Endodermal cell (in vitro differentiated cells): ENCODE results near the gene CLIC1. TPM values are rescaled to one million over a fixed set of nuclear protein-coding genes. Genes with fewer than 3 reads are reported as not detected.

Experiments used
- DNase-seq: peaks from one replicate; pipeline ENCODE4 v3.0.0-alpha.2; 2017
- H3K27ac ChIP-seq: 2 replicates; pipeline ENCODE4 v1.5.1; 2013; ENCODE audit warnings: mild to moderate bottlenecking, low read depth, low read length, moderate library complexity
- H3K27me3 ChIP-seq: 2 replicates; pipeline ENCODE4 v1.6.1; 2013; ENCODE audit warnings: mild to moderate bottlenecking, low read length, moderate library complexity; ENCODE audit not compliant: insufficient read depth, control insufficient read depth, poor library complexity, severe bottlenecking
- H3K36me3 ChIP-seq: 2 replicates; pipeline ENCODE4 v1.7.0; 2013; ENCODE audit warnings: mild to moderate bottlenecking, low read length, moderate library complexity; ENCODE audit not compliant: control insufficient read depth, insufficient read depth
- H3K4me1 ChIP-seq: one replicate; pipeline ENCODE4 v1.7.0; 2013; ENCODE audit warnings: low read length; ENCODE audit not compliant: control insufficient read depth, insufficient read depth
- H3K4me3 ChIP-seq: 2 replicates; pipeline ENCODE4 v1.5.1; 2013; ENCODE audit warnings: mild to moderate bottlenecking, low read length, moderate library complexity
- H3K9ac ChIP-seq: 2 replicates; pipeline ENCODE4 v1.6.1; 2013; ENCODE audit warnings: mild to moderate bottlenecking, low read length, moderate library complexity; ENCODE audit not compliant: poor library complexity, severe bottlenecking; ENCODE audit errors: extremely low read depth
- H3K9me3 ChIP-seq: 2 replicates; pipeline ENCODE4 v1.6.1; 2013; ENCODE audit warnings: mild to moderate bottlenecking, low read length, moderate library complexity; ENCODE audit not compliant: control insufficient read depth
- H3K27ac Mint-ChIP-seq: 2 replicates; pipeline ENCODE4 v1.8.0; 2020; ENCODE audit warnings: mixed read lengths
- H3K27me3 Mint-ChIP-seq: 2 replicates; pipeline ENCODE4 v1.8.0; 2021; ENCODE audit warnings: mild to moderate bottlenecking, mixed read lengths; ENCODE audit not compliant: insufficient read depth
- H3K36me3 Mint-ChIP-seq: 2 replicates; pipeline ENCODE4 v1.8.0; 2020; ENCODE audit warnings: low read depth, mixed read lengths
- H3K4me1 Mint-ChIP-seq: 2 replicates; pipeline ENCODE4 v1.8.0; 2020; ENCODE audit warnings: mixed read lengths
- H3K4me3 Mint-ChIP-seq: 2 replicates; pipeline ENCODE4 v1.8.0; 2020; ENCODE audit warnings: mild to moderate bottlenecking, moderate library complexity, mixed read lengths
- H3K9me3 Mint-ChIP-seq: 2 replicates; pipeline ENCODE4 v1.8.0; 2020; ENCODE audit warnings: mild to moderate bottlenecking, mixed read lengths
- WGBS, 2 experiments: methylation state at CpG; one replicate each; pipeline versions ENCODE4 v1.1.5 to v1.1.7; 2013; ENCODE audit warnings: missing lambda C conversion rate in 2 of 2, mixed read lengths in 1 of 2; ENCODE audit not compliant: insufficient coverage in 1 of 2, insufficient read length in 1 of 2; 5-methylcytosine and 5-hydroxymethylcytosine counted together
- total RNA-seq, 2 donors: library from RNA; stranded (reverse); fragmentation: NEBNext Ultra II Directional in 1 of 2; extraction: Animal tissue kit (Norgen Biotek cat#: 25700) in 1 of 2; gene quantifications; 2 replicates in 1 of 2; 3 replicates in 1 of 2; pipeline ENCODE4 v1.2.1, GENCODE V29; 2021
- TF ChIP-seq, protein P1 (sequence below): fragments of 200-600 bp; sonication (generic); conservative IDR thresholded peaks from 2 replicates; pipeline ENCODE4 v1.5.0; 2021; ENCODE audit warnings: antibody characterized with exemption, mild to moderate bottlenecking

CLIC1 gene
- total RNA-seq, 2 donors from 2014 or later = 289 to 380 TPM

DNA sequence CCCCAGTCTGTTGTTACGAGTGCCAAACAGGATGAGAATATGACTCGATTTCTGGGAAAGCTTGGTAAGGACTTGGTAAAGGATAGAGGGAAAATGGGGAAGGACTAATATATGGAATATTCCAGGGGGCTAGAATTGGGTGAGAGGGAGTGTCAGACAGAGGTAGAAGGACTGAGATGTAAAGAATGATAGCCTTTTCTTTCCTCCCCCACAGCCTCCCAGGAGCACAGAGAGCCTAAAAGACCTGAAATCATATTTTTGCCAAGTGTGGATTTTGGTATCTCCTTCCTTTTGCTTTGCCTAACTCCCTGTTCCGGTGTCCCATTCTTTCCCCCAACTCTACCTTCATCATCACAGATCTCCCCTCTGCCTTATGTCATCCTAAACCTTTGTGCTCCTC lies 6.6 kb upstream of the CLIC1 start:
- no peak overlapping the region for H3K4me3 ChIP-seq
- H3K27ac ChIP-seq = no peak overlapping the region
- H3K27me3 ChIP-seq = no peaks in the 10 kb centered on the region
- Mint-ChIP-seq H3K4me3 (no peak overlapping the region), H3K4me1 (peaks cover 35% of the 10 kb centered on the region), H3K9me3 (no peaks in the 10 kb centered on the region), H3K27me3 (no peaks in the 10 kb centered on the region), H3K27ac (no peak overlapping the region), H3K36me3 (peaks cover 19% of the 10 kb centered on the region)
- WGBS, 2 experiments = 86 to 94% methylated on average over 2 to 3 of the region's 3 CpGs
- no peak overlapping the region for H3K9ac ChIP-seq
- no peaks in the 10 kb centered on the region for H3K9me3 ChIP-seq
- peaks cover 7% of the 10 kb centered on the region for H3K4me1 ChIP-seq
- TF ChIP-seq, protein P1, sequence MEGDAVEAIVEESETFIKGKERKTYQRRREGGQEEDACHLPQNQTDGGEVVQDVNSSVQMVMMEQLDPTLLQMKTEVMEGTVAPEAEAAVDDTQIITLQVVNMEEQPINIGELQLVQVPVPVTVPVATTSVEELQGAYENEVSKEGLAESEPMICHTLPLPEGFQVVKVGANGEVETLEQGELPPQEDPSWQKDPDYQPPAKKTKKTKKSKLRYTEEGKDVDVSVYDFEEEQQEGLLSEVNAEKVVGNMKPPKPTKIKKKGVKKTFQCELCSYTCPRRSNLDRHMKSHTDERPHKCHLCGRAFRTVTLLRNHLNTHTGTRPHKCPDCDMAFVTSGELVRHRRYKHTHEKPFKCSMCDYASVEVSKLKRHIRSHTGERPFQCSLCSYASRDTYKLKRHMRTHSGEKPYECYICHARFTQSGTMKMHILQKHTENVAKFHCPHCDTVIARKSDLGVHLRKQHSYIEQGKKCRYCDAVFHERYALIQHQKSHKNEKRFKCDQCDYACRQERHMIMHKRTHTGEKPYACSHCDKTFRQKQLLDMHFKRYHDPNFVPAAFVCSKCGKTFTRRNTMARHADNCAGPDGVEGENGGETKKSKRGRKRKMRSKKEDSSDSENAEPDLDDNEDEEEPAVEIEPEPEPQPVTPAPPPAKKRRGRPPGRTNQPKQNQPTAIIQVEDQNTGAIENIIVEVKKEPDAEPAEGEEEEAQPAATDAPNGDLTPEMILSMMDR = no peak
- peaks cover 5% of the 10 kb centered on the region for H3K36me3 ChIP-seq
- DNase-seq = no peak

DNA sequence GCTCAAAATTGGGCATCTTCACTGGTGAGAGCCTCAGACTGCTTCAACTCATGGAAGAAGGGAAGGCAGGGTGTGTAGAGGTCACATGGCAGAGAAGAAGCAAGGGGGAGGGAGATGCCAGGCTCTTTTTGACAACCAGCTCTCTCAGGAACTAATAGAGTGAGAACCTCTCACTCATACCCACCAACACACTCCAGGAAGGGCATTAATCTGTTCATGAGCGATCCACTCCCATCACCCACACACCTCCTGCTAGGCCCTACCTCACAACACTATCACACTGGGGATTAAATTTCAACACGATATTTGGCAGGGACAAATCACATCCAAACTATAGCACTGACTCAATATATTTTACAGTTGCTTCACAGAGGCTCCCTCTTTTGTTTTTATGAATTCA lies 5.5 kb upstream of the CLIC1 start:
- Histone ChIP-seq H3K4me1 (peaks cover 11% of the 10 kb centered on the region), H3K27ac (no peak overlapping the region), H3K4me3 (no peak overlapping the region), H3K27me3 (no peaks in the 10 kb centered on the region), H3K9me3 (no peaks in the 10 kb centered on the region), H3K36me3 (peaks cover 5% of the 10 kb centered on the region), H3K9ac (no peak overlapping the region)
- Mint-ChIP-seq H3K27me3 (no peaks in the 10 kb centered on the region), H3K4me3 (no peak overlapping the region), H3K27ac (peak overlapping the region; percentile 44), H3K9me3 (no peaks in the 10 kb centered on the region), H3K4me1 (peaks cover 43% of the 10 kb centered on the region), H3K36me3 (peaks cover 12% of the 10 kb centered on the region)
- DNase-seq = no peak
- TF ChIP-seq, protein P1 = no peak
- WGBS, 2 experiments = 94 to 100% methylated on average over 2 of the region's 2 CpGs

DNA sequence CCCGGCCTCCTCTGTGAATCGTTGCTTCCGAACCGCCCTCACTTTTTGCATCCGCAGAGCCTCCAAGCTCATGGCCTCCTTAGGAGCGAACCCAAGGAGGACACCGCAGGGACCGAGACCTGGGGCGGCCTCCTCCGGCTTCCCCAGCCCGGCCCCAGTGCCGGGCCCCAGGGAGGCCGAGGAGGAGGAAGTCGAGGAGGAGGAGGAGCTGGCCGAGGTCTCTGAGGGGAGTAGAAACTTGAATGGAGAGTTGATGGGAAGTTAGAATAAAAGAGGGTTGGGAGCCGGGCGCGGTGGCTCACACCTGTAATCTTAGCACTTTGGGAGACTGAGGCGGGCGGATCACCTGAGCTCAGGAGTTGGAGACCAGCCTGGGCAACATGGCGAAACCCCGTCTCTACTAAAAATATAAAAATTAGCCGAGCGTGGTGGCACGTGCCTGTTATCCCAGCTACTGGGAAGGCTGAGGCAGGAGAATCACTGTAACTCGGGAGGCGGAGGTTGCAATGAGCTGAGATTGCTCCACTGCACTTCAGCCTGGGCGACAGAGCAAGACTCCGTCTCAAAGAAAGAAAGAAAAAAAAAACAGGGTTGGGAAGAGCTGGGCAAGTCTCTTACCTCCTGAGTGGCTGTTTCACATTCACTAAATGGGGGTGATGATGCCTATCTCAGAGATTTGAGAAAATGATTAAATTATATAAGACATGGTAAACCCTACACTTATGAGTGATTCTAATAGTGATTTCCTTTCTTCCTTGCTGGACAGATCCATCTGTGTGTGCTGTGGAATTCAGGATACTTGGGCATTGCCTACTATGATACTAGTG lies 4.3 kb upstream of the CLIC1 start:
- TF ChIP-seq, protein P1 = no peak
- H3K27ac Mint-ChIP-seq = peak overlapping the region; percentile 97
- H3K27me3 ChIP-seq = no peaks in the 10 kb centered on the region
- no peaks in the 10 kb centered on the region for H3K27me3 Mint-ChIP-seq
- H3K9me3 Mint-ChIP-seq = no peaks in the 10 kb centered on the region
- H3K9me3 ChIP-seq = no peaks in the 10 kb centered on the region
- H3K4me1 ChIP-seq = peaks cover 13% of the 10 kb centered on the region
- peak overlapping the region; percentile 64 for H3K9ac ChIP-seq
- WGBS, 2 experiments = 53 to 59% methylated on average over 18 to 29 of the region's 29 CpGs
- peaks cover 47% of the 10 kb centered on the region for H3K4me1 Mint-ChIP-seq
- no peak for DNase-seq
- H3K36me3 Mint-ChIP-seq = peaks cover 12% of the 10 kb centered on the region
- H3K4me3 Mint-ChIP-seq = peak overlapping the region; percentile 99
- H3K36me3 ChIP-seq = peaks cover 5% of the 10 kb centered on the region
- peak overlapping the region; percentile 80 for H3K4me3 ChIP-seq
- peak overlapping the region; percentile 78 for H3K27ac ChIP-seq
